CD14-positive monocyte (primary cell): ENCODE measurements around the gene UQCR10. TPM values are rescaled to one million over a fixed set of nuclear protein-coding genes. Genes with fewer than 3 reads are reported as not detected.

Source experiments
- DNase-seq, 3 donors: peaks; one replicate each; pipeline ENCODE4 v3.0.0-alpha.2; 2011 to 2022
- H2AFZ ChIP-seq: 2 replicates; pipeline ENCODE4 v1.6.0; 2012; ENCODE audit warnings: mild to moderate bottlenecking, low read depth, low read length, inconsistent platforms; ENCODE audit not compliant: insufficient read depth, poor library complexity, severe bottlenecking
- H3K27ac ChIP-seq, 2 donors: 1 replicate in 1 of 2; 2 replicates in 1 of 2; pipeline ENCODE4 v1.5.1; 2012 to 2013; ENCODE audit warnings: low read length in 2 of 2, control low read depth in 1 of 2, inconsistent platforms in 1 of 2, low read depth in 1 of 2, mild to moderate bottlenecking in 1 of 2
- H3K27me3 ChIP-seq, 2 donors: one replicate each; pipeline versions ENCODE4 v1.6.0 to v1.6.1; 2011 to 2013; ENCODE audit warnings: low read length in 2 of 2; ENCODE audit not compliant: control insufficient read depth in 2 of 2, insufficient read depth in 2 of 2
- H3K36me3 ChIP-seq, 2 donors: replicated peaks in 1 of 2; 1 replicate in 1 of 2; 2 replicates in 1 of 2; pipeline versions ENCODE4 v1.5.1 to v1.6.1; 2012 to 2013; ENCODE audit warnings: low read length in 2 of 2, control low read depth in 1 of 2, inconsistent platforms in 1 of 2, mild to moderate bottlenecking in 1 of 2; ENCODE audit not compliant: insufficient read depth in 2 of 2, control insufficient read depth in 1 of 2
- H3K4me1 ChIP-seq, 2 donors: 1 replicate in 1 of 2; 2 replicates in 1 of 2; pipeline versions ENCODE4 v1.5.1 to v1.6.1; 2012 to 2013; ENCODE audit warnings: low read length in 2 of 2, control low read depth in 1 of 2, inconsistent platforms in 1 of 2, mild to moderate bottlenecking in 1 of 2, moderate library complexity in 1 of 2; ENCODE audit not compliant: insufficient read depth in 2 of 2, control insufficient read depth in 1 of 2
- H3K4me2 ChIP-seq: replicated peaks from 2 replicates; pipeline ENCODE3; 2012; ENCODE audit warnings: low read length, moderate library complexity, mild to moderate bottlenecking; ENCODE audit not compliant: poor library complexity, severe bottlenecking; ENCODE audit errors: extremely low read depth
- H3K4me3 ChIP-seq, 3 experiments: fragments of 200-600 bp in 1 of 3; sonication (generic) in 1 of 3; replicated peaks in 1 of 3; 1 replicate in 2 of 3; 2 replicates in 1 of 3; pipeline ENCODE4 v1.5.1; 2011 to 2013; ENCODE audit warnings: low read length in 3 of 3, mild to moderate bottlenecking in 3 of 3, control low read depth in 2 of 3, low read depth in 2 of 3, inconsistent platforms in 1 of 3, moderate library complexity in 1 of 3
- H3K79me2 ChIP-seq: 2 replicates; pipeline ENCODE4 v1.6.0; 2012; ENCODE audit warnings: mild to moderate bottlenecking, control low read depth, inconsistent platforms, low read length, moderate library complexity; ENCODE audit not compliant: insufficient read depth
- H3K9ac ChIP-seq: 2 replicates; pipeline ENCODE4 v1.6.0; 2017; ENCODE audit warnings: low read length, mild to moderate bottlenecking; ENCODE audit not compliant: insufficient read depth, poor library complexity, severe bottlenecking
- H3K9me3 ChIP-seq, 2 donors: replicated peaks in 1 of 2; 1 replicate in 1 of 2; 2 replicates in 1 of 2; pipeline versions ENCODE4 v1.5.1 to v1.6.1; 2012 to 2013; ENCODE audit warnings: low read length in 2 of 2, control low read depth in 1 of 2; ENCODE audit not compliant: control insufficient read depth in 1 of 2, insufficient read depth in 1 of 2
- H4K20me1 ChIP-seq: 2 replicates; pipeline ENCODE4 v1.6.0; 2012; ENCODE audit warnings: mild to moderate bottlenecking, low read length, control low read depth, moderate library complexity; ENCODE audit not compliant: insufficient read depth
- H3K27ac Mint-ChIP-seq, 7 donors: one replicate each; pipeline ENCODE4 v1.8.0; 2020; ENCODE audit warnings: mild to moderate bottlenecking in 7 of 7, mixed read lengths in 7 of 7, moderate library complexity in 6 of 7, inconsistent platforms in 2 of 7
- H3K27me3 Mint-ChIP-seq, 3 donors: one replicate each; pipeline ENCODE4 v1.8.0; 2021 to 2022; ENCODE audit warnings: low read depth in 3 of 3, mild to moderate bottlenecking in 3 of 3, mixed read lengths in 3 of 3, moderate library complexity in 3 of 3, inconsistent platforms in 1 of 3
- H3K36me3 Mint-ChIP-seq, 2 donors: one replicate each; pipeline ENCODE4 v1.8.0; 2020; ENCODE audit warnings: mixed read lengths in 2 of 2, inconsistent platforms in 1 of 2, mild to moderate bottlenecking in 1 of 2
- H3K4me1 Mint-ChIP-seq: one replicate; pipeline ENCODE4 v1.8.0; 2020; ENCODE audit warnings: mild to moderate bottlenecking, mixed read lengths
- H3K4me3 Mint-ChIP-seq, 2 donors: one replicate each; pipeline ENCODE4 v1.8.0; 2020; ENCODE audit warnings: mild to moderate bottlenecking in 2 of 2, mixed read lengths in 2 of 2, moderate library complexity in 1 of 2
- H3K9me3 Mint-ChIP-seq, 7 donors: one replicate each; pipeline ENCODE4 v1.8.0; 2020 to 2022; ENCODE audit warnings: mixed read lengths in 7 of 7, mild to moderate bottlenecking in 6 of 7, moderate library complexity in 6 of 7, inconsistent platforms in 2 of 7
- CTCF ChIP-seq: fragments of 200-600 bp; IDR thresholded peaks from one replicate; pipeline ENCODE4 v1.8.0; 2022; ENCODE audit warnings: antibody characterized with exemption, mild to moderate bottlenecking
- WGBS: methylation state at CpG from one replicate; pipeline ENCODE4 v1.1.5; 2013; ENCODE audit warnings: missing lambda C conversion rate; ENCODE audit not compliant: insufficient coverage; 5-methylcytosine and 5-hydroxymethylcytosine counted together
- intact Hi-C, 2 donors: fragments of 100-400 bp; cut with micrococcal nuclease; formaldehyde crosslinking; loops; one replicate each; pipeline versions ENCODE4 v1.15.0 to v1.15.1; 2023
- polyA plus RNA-seq, 3 donors: library from polyadenylated mRNA; depleted of rRNA in 1 of 3; unstranded in 2 of 3; stranded (reverse) in 1 of 3; fragments of 300-500 nt in 2 of 3; fragments of >200 nt in 1 of 3; fragmentation: Illumina TruSeq in 2 of 3; gene quantifications; 1 replicate in 2 of 3; 2 replicates in 1 of 3; pipeline ENCODE4 v1.2.3, GENCODE V29; 2012 to 2021

The UQCR10 gene
- polyA plus RNA-seq, 3 donors = 99.0 to 314 (median 287) TPM

GRCh38 chr22:29740216-29740615 is 27.0 kb upstream of the UQCR10 start:
- Histone ChIP-seq H3K9me3 (no peaks in the 10 kb centered on the region), H3K27ac (no peak overlapping the region), H3K4me3 (no peak overlapping the region), H3K79me2 (no peaks in the 10 kb centered on the region), H3K4me1 (no peaks in the 10 kb centered on the region), H3K4me2 (no peak overlapping the region), H2AFZ (no peak overlapping the region), H3K9ac (no peak overlapping the region), H3K36me3 (peaks cover 43 to 67% of the 10 kb centered on the region in 2 donors), H4K20me1 (no peaks in the 10 kb centered on the region), H3K27me3 (no peaks in the 10 kb centered on the region)
- 100% methylated on average over 2 of the region's 5 CpGs for WGBS
- Mint-ChIP-seq H3K36me3 (peaks cover 58 to 84% of the 10 kb centered on the region in 2 donors), H3K27ac (no peak overlapping the region), H3K4me1 (no peaks in the 10 kb centered on the region), H3K9me3 (peaks cover 0 to 2% (median 0%) of the 10 kb centered on the region in 7 donors), H3K4me3 (no peak overlapping the region), H3K27me3 (peaks cover 0 to 1% (median 0%) of the 10 kb centered on the region in 3 donors)
- intact Hi-C loops = no loop called here
- DNase-seq = no peak
- TF ChIP-seq CTCF = no peak

- no peak for TF ChIP-seq CTCF
- no peak overlapping the region for H3K27ac ChIP-seq
- H3K4me3 Mint-ChIP-seq = no peak overlapping the region
- no peaks in the 10 kb centered on the region for H3K27me3 ChIP-seq
- H4K20me1 ChIP-seq = no peaks in the 10 kb centered on the region
- 100% methylated on average over 1 of the region's 2 CpGs for WGBS
- H3K9me3 Mint-ChIP-seq = peaks cover 0 to 2% (median 0%) of the 10 kb centered on the region in 7 donors
- no peak overlapping the region for H3K4me2 ChIP-seq
- H3K27me3 Mint-ChIP-seq = peaks cover 0 to 1% (median 0%) of the 10 kb centered on the region in 3 donors
- H2AFZ ChIP-seq = no peak overlapping the region
- H3K9me3 ChIP-seq = no peaks in the 10 kb centered on the region
- H3K27ac Mint-ChIP-seq = no peak overlapping the region
- H3K36me3 Mint-ChIP-seq = peaks cover 61 to 87% of the 10 kb centered on the region in 2 donors
- intact Hi-C loops = no loop called here
- H3K9ac ChIP-seq = no peak overlapping the region
- H3K4me1 Mint-ChIP-seq = no peaks in the 10 kb centered on the region
- no peaks in the 10 kb centered on the region for H3K79me2 ChIP-seq
- H3K4me1 ChIP-seq = no peaks in the 10 kb centered on the region
- H3K4me3 ChIP-seq = no peak overlapping the region
- no peak for DNase-seq
- peaks cover 55 to 74% of the 10 kb centered on the region in 2 donors for H3K36me3 ChIP-seq
Observed at GRCh38 chr22:29741926-29742325, 25.2 kb upstream of the UQCR10 start.
